ENCODE data around the gene CHST9.
"Not testable (repeated sequence)": the region's sequence is repeated elsewhere in the genome, so short reads cannot be mapped to it uniquely, and the experiment has no call there.

Gene CHST9

GRCh38 chr18:26928670-26929313 lies 256.3 kb downstream of the CHST9 start:
- DNase-seq (ENCODE audit: low spot score): no peak

GRCh38 chr18:26927822-26928221 lies 257.3 kb downstream of the CHST9 start:
- DNase-seq (ENCODE audit: low spot score): not testable (repeated sequence)

- no peak for DNase-seq (ENCODE audit: low spot score)
Measured at GRCh38 chr18:26926066-26926675, 258.9 kb downstream of the CHST9 start.

- no peak for DNase-seq (ENCODE audit: low spot score)
Measured at GRCh38 chr18:26925313-26925712, 259.8 kb downstream of the CHST9 start.

GRCh38 chr18:26922313-26922712 lies 262.8 kb downstream of the CHST9 start:
- DNase-seq (ENCODE audit: low spot score): no peak

- DNase-seq (ENCODE audit: low spot score): no peak
Measured at GRCh38 chr18:26920644-26921043, 264.5 kb downstream of the CHST9 start.

GRCh38 chr18:26919627-26920026 lies 265.5 kb downstream of the CHST9 start:
- no peak for DNase-seq (ENCODE audit: low spot score)

- no peak for DNase-seq (ENCODE audit: low spot score)
Measured at GRCh38 chr18:26919201-26919600, 265.9 kb downstream of the CHST9 start.

GRCh38 chr18:26911840-26912239 lies 273.3 kb downstream of the CHST9 start:
- DNase-seq (ENCODE audit: low spot score): no peak

GRCh38 chr18:26909599-26910290 lies 275.4 kb downstream of the CHST9 start:
- DNase-seq (ENCODE audit: low spot score): peak; percentile 66

GRCh38 chr18:26908906-26909305 lies 276.2 kb downstream of the CHST9 start:
- DNase-seq (ENCODE audit: low spot score): peak; percentile 69

GRCh38 chr18:26902291-26902690 lies 282.8 kb downstream of the CHST9 start:
- peak; percentile 72 for DNase-seq (ENCODE audit: low spot score)

GRCh38 chr18:26901020-26901419 lies 284.1 kb downstream of the CHST9 start:
- DNase-seq (ENCODE audit: low spot score): no peak

- DNase-seq (ENCODE audit: low spot score): no peak
Measured at GRCh38 chr18:26894426-26894825, 290.7 kb downstream of the CHST9 start.

GRCh38 chr18:26893996-26894395 lies 291.1 kb downstream of the CHST9 start:
- peak; percentile 81 for DNase-seq (ENCODE audit: low spot score)

- DNase-seq (ENCODE audit: low spot score): no peak
Measured at GRCh38 chr18:26888259-26888658, 296.8 kb downstream of the CHST9 start.

- DNase-seq (ENCODE audit: low spot score): no peak
Measured at GRCh38 chr18:26875040-26875654, 310.0 kb downstream of the CHST9 start.

- DNase-seq (ENCODE audit: low spot score): no peak
Measured at GRCh38 chr18:26874283-26874682, 310.8 kb downstream of the CHST9 start.

- peak; percentile 11 for DNase-seq (ENCODE audit: low spot score)
Measured at GRCh38 chr18:26869640-26870039, 315.5 kb downstream of the CHST9 start.

GRCh38 chr18:26868968-26869586 lies 316.0 kb downstream of the CHST9 start:
- DNase-seq (ENCODE audit: low spot score): peak; percentile 18

- peak; percentile 71 for DNase-seq (ENCODE audit: low spot score)
Measured at GRCh38 chr18:26867471-26867870, 317.6 kb downstream of the CHST9 start.

GRCh38 chr18:26865557-26865956 lies 319.6 kb downstream of the CHST9 start, which contains the start of gene AQP4:
Gene AQP4 (minus strand): TSS chr18:26865707. CDS start chr18:26865689, 18 bp downstream.
- peak; percentile 21 for DNase-seq (ENCODE audit: low spot score)
